Endothelial cell of umbilical vein (primary cell): ENCODE measurements around the gene AK9. TPM values are rescaled to one million over a fixed set of nuclear protein-coding genes. Genes with fewer than 3 reads are reported as not detected.
A peak's percentile ranks its signal among the peaks of the same experiment; 100 is the strongest.

Experiments
- BruUV-seq: library from RNA; stranded (reverse); fragments of 400-500 nt; replicated peaks from 2 replicates; lab custom pipeline; 2021; lab: Mats Ljungman, UMichigan
- CTCF ChIA-PET: fragments of 300-600, 350-600 bp; sonication (Branson Sonifier 250); formaldehyde crosslinking; loops from one replicate; lab custom pipeline; 2021; ENCODE audit warnings: antibody characterized with exemption, inconsistent platforms; lab: Charles Lee
- POLR2A ChIA-PET: fragments of 300-600, 350-600 bp; sonication (Branson Sonifier 250); formaldehyde crosslinking; loops from one replicate; lab custom pipeline; 2021; ENCODE audit warnings: antibody characterized with exemption, inconsistent platforms; lab: Charles Lee
- DNase-seq: peaks from one replicate; pipeline ENCODE4 v3.0.0-alpha.2; 2011; ENCODE audit warnings: low read depth, low spot score
- FAIRE-seq: peaks from 2 replicates; lab custom pipeline; 2011; peaks lifted over from hg19 to GRCh38; lab: Jason Lieb, UNC
- H2AFZ ChIP-seq: 2 replicates; pipeline ENCODE4 v1.6.0; 2012; ENCODE audit warnings: low read depth, low read length, control low read depth, inconsistent platforms
- H3K27ac ChIP-seq: 2 replicates; pipeline ENCODE4 v1.5.1; 2011; ENCODE audit warnings: low read depth, mild to moderate bottlenecking, control low read depth, low read length, moderate library complexity; ENCODE audit not compliant: insufficient read depth
- H3K27me3 ChIP-seq, 2 experiments: 2 replicates each; pipeline versions ENCODE4 v1.6.0 to v1.6.1; 2011; ENCODE audit warnings: low read length in 2 of 2, mixed read lengths in 1 of 2; ENCODE audit not compliant: control insufficient read depth in 2 of 2, insufficient read depth in 2 of 2
- H3K36me3 ChIP-seq, 2 experiments: 2 replicates in 1 of 2; 3 replicates in 1 of 2; pipeline ENCODE4 v1.5.1; 2011; ENCODE audit warnings: low read length in 2 of 2, mild to moderate bottlenecking in 1 of 2, moderate library complexity in 1 of 2; ENCODE audit not compliant: control insufficient read depth in 2 of 2, insufficient read depth in 2 of 2; ENCODE audit errors: extremely low read depth in 1 of 2
- H3K4me1 ChIP-seq: 3 replicates; pipeline ENCODE4 v1.5.1; 2011; ENCODE audit warnings: mild to moderate bottlenecking, low read length; ENCODE audit not compliant: control insufficient read depth, insufficient read depth; ENCODE audit errors: extremely low read depth
- H3K4me2 ChIP-seq: 2 replicates; pipeline ENCODE4 v1.6.1; 2011; ENCODE audit warnings: low read length, control low read depth, mixed read lengths; ENCODE audit not compliant: insufficient read depth
- H3K4me3 ChIP-seq, 3 experiments: fragments of 200-600 bp in 1 of 3; sonication (generic), shearing (Covaris generic) in 1 of 3; replicated peaks in 1 of 3; 2 replicates each; pipeline ENCODE4 v1.5.1; 2011 to 2016; ENCODE audit warnings: control low read depth in 3 of 3, low read length in 3 of 3, mild to moderate bottlenecking in 2 of 3, inconsistent platforms in 1 of 3, low read depth in 1 of 3, moderate library complexity in 1 of 3; ENCODE audit not compliant: insufficient read depth in 1 of 3
- H3K79me2 ChIP-seq: 2 replicates; pipeline ENCODE4 v1.6.0; 2012; ENCODE audit warnings: low read length, inconsistent platforms; ENCODE audit not compliant: control insufficient read depth, insufficient read depth
- H3K9ac ChIP-seq: replicated peaks from 2 replicates; pipeline ENCODE3; 2011; ENCODE audit warnings: low read length, control low read depth; ENCODE audit not compliant: insufficient read depth; ENCODE audit errors: extremely low read depth
- H3K9me1 ChIP-seq: replicated peaks from 3 replicates; pipeline ENCODE4 v1.6.0; 2011; ENCODE audit warnings: mild to moderate bottlenecking, low read length; ENCODE audit not compliant: control insufficient read depth, insufficient read depth; ENCODE audit errors: extremely low read depth
- H3K9me3 ChIP-seq: replicated peaks from 2 replicates; pipeline ENCODE4 v1.5.1; 2012; ENCODE audit warnings: low read length, inconsistent platforms; ENCODE audit not compliant: control insufficient read depth, insufficient read depth
- H4K20me1 ChIP-seq: replicated peaks from 2 replicates; pipeline ENCODE3; 2011; ENCODE audit warnings: mild to moderate bottlenecking, low read length; ENCODE audit not compliant: control insufficient read depth, insufficient read depth; ENCODE audit errors: extremely low read depth
- EZH2 ChIP-seq: IDR thresholded peaks from 2 replicates; pipeline ENCODE4 v1.6.1; 2012; ENCODE audit warnings: borderline replicate concordance, low read depth, mild to moderate bottlenecking, moderate library complexity, low read length, inconsistent platforms; ENCODE audit not compliant: severe bottlenecking
- FOS ChIP-seq: IDR thresholded peaks from 2 replicates; pipeline ENCODE4 v1.6.1; 2011; ENCODE audit warnings: mild to moderate bottlenecking, low read length, moderate library complexity, borderline replicate concordance; ENCODE audit not compliant: insufficient read depth
- GATA2 ChIP-seq: IDR thresholded peaks from 2 replicates; pipeline ENCODE4 v1.7.0; 2011; ENCODE audit warnings: low read depth, mild to moderate bottlenecking, moderate library complexity, mixed read lengths, low read length; ENCODE audit not compliant: insufficient read length, insufficient read depth
- JUN ChIP-seq: IDR thresholded peaks from 2 replicates; pipeline ENCODE4 v1.6.1; 2011; ENCODE audit warnings: borderline replicate concordance, low read depth; ENCODE audit not compliant: insufficient read length, insufficient read depth
- MAX ChIP-seq: IDR thresholded peaks from 2 replicates; pipeline ENCODE4 v1.6.1; 2011; ENCODE audit not compliant: insufficient read depth, insufficient read length
- MYC ChIP-seq: IDR thresholded peaks from one replicate; pipeline ENCODE4 v1.6.1; 2011; ENCODE audit warnings: mild to moderate bottlenecking, low read depth, low read length
- POLR2A ChIP-seq: IDR thresholded peaks from 2 replicates; pipeline ENCODE4 v1.6.1; 2012; ENCODE audit warnings: low read depth, mild to moderate bottlenecking, control low read depth, low read length
- POLR2AphosphoS5 ChIP-seq: IDR thresholded peaks from 2 replicates; pipeline ENCODE4 v1.6.1; 2012; ENCODE audit warnings: low read depth, mild to moderate bottlenecking, control low read depth, low read length, moderate library complexity; ENCODE audit not compliant: insufficient read depth
- dilution Hi-C: fragments of 300-500 bp; cut with MboI; formaldehyde crosslinking; loops from one replicate; pipeline ENCODE4 v1.15.0; 2019; ENCODE audit warnings: low sequenced_read_pairs; ENCODE audit not compliant: extremely low pct_ligation_motif_present
- intact Hi-C: fragments of 100-400 bp; cut with micrococcal nuclease; formaldehyde crosslinking; loops from one replicate; pipeline ENCODE4 v1.10.0; 2022
- polyA plus RNA-seq, 4 experiments: library from polyadenylated mRNA; depleted of rRNA in 3 of 4; stranded (reverse) in 3 of 4; unstranded in 1 of 4; fragments of >200 nt; gene quantifications; 2 replicates each; pipeline versions ENCODE4 v1.2.1 to v1.2.3, GENCODE V29; 2011 to 2012; ENCODE audit warnings: missing spikeins in 1 of 4
- total RNA-seq: library from RNA; stranded (reverse); gene quantifications from 2 replicates; pipeline ENCODE4 v1.2.3, GENCODE V29; 2021
- TF ChIP-seq, protein P1 (sequence below), 2 donors: IDR thresholded peaks; 1 replicate in 1 of 2; 2 replicates in 1 of 2; pipeline ENCODE4 v1.5.1; 2011; ENCODE audit warnings: low read length in 2 of 2, mild to moderate bottlenecking in 2 of 2, moderate library complexity in 2 of 2, control low read depth in 1 of 2, inconsistent platforms in 1 of 2, low read depth in 1 of 2; ENCODE audit not compliant: insufficient read depth in 1 of 2; ENCODE audit errors: extremely low read depth in 1 of 2

AK9 gene
- total and polyA plus RNA-seq, 2 donors (not counting 3 experiments of a cell fraction or from before 2014, with no cell fraction given), result 1.4 to 3.2 TPM

GRCh38 chr6:109453594-109454495, 237.2 kb downstream of the AK9 start:
- H3K36me3 ChIP-seq, result no peaks in the 10 kb centered on the region
- BruUV-seq, result TSS peak; percentile 12
- no peak overlapping the region for H2AFZ ChIP-seq
- H3K4me1 ChIP-seq, result peaks cover 7% of the 10 kb centered on the region
- intact Hi-C loops, result no loop called here
- H3K79me2 ChIP-seq, result no peaks in the 10 kb centered on the region
- H3K9ac ChIP-seq, result no peak overlapping the region
- no peaks in the 10 kb centered on the region for H3K27me3 ChIP-seq
- H3K27ac ChIP-seq, result no peak overlapping the region
- CTCF ChIA-PET, result interaction anchor here (0.7 to 1.0 kb wide), 2 partner anchors 10 to 14 kb away, joined by 3 to 6 read pairs; partner anchors contain the start of genes PPIL6 and SMPD2
- no peaks in the 10 kb centered on the region for H3K9me3 ChIP-seq
- no peak for FAIRE-seq
- dilution Hi-C loops, result no loop called here
- TF ChIP-seq POLR2A (no peak), JUN (no peak), MAX (no peak), MYC (no peak), EZH2 (no peak), GATA2 (no peak), FOS (no peak), POLR2AphosphoS5 (no peak)
- TF ChIP-seq, protein P1, sequence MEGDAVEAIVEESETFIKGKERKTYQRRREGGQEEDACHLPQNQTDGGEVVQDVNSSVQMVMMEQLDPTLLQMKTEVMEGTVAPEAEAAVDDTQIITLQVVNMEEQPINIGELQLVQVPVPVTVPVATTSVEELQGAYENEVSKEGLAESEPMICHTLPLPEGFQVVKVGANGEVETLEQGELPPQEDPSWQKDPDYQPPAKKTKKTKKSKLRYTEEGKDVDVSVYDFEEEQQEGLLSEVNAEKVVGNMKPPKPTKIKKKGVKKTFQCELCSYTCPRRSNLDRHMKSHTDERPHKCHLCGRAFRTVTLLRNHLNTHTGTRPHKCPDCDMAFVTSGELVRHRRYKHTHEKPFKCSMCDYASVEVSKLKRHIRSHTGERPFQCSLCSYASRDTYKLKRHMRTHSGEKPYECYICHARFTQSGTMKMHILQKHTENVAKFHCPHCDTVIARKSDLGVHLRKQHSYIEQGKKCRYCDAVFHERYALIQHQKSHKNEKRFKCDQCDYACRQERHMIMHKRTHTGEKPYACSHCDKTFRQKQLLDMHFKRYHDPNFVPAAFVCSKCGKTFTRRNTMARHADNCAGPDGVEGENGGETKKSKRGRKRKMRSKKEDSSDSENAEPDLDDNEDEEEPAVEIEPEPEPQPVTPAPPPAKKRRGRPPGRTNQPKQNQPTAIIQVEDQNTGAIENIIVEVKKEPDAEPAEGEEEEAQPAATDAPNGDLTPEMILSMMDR (IDR thresholded peaks at IDR 0.05; ENCODE audit: extremely low read depth in 1 of 2, insufficient read depth in 1 of 2, low read depth in 1 of 2, low read length in 2 of 2), result no peak
- no peak for DNase-seq
- POLR2A ChIA-PET, result no interaction called here
- no peak overlapping the region for H3K4me3 ChIP-seq
- H3K4me2 ChIP-seq, result no peak overlapping the region
- H3K9me1 ChIP-seq, result no peaks in the 10 kb centered on the region
- H4K20me1 ChIP-seq, result no peaks in the 10 kb centered on the region
